HepG2 (cell line): ENCODE results near the gene RNU6-8. TPM values are rescaled to one million over a fixed set of nuclear protein-coding genes. Genes with fewer than 3 reads are reported as not detected.

ENCODE experiments used
- ARHGAP35 ChIP-seq: sonication (generic); formaldehyde crosslinking; IDR thresholded peaks from 2 replicates; pipeline ENCODE4 v1.9.0; 2022; ENCODE audit warnings: mild to moderate bottlenecking, inconsistent platforms, moderate library complexity, missing genetic modification reagents, borderline replicate concordance
- ATF1 ChIP-seq: IDR thresholded peaks from 2 replicates; pipeline ENCODE4 v1.6.1; 2016; ENCODE audit warnings: mild to moderate bottlenecking, control low read depth
- ETV6 ChIP-seq: sonication (generic); formaldehyde crosslinking; conservative IDR thresholded peaks from 2 replicates; pipeline ENCODE4 v1.4.0; 2020; ENCODE audit warnings: missing genetic modification reagents
- JDP2 ChIP-seq: sonication (generic); formaldehyde crosslinking; IDR thresholded peaks from 2 replicates; pipeline ENCODE4 v1.8.1; 2022; ENCODE audit warnings: missing genetic modification reagents, borderline replicate concordance
- KLF16 ChIP-seq, 2 experiments: sonication (generic) in 1 of 2; formaldehyde crosslinking in 1 of 2; IDR thresholded peaks; 2 replicates each; pipeline versions ENCODE4 v1.6.1 to v1.8.0; 2016 to 2023; ENCODE audit warnings: missing genetic modification reagents in 2 of 2, missing compliant biosample characterization in 1 of 2
- MIXL1 ChIP-seq: IDR thresholded peaks from 2 replicates; pipeline ENCODE4 v1.6.1; 2016
- MXD1 ChIP-seq: sonication (generic); formaldehyde crosslinking; IDR thresholded peaks from 2 replicates; pipeline ENCODE4 v1.4.0; 2020; ENCODE audit warnings: mild to moderate bottlenecking, missing genetic modification reagents
- PHF5A ChIP-seq: IDR thresholded peaks from one replicate; pipeline ENCODE4 v1.6.1; 2018; ENCODE audit warnings: low read depth, missing genetic modification reagents; ENCODE audit not compliant: unreplicated experiment
- REST ChIP-seq, 2 experiments: IDR thresholded peaks; 2 replicates each; pipeline ENCODE4 v1.6.1; 2011 to 2012; ENCODE audit warnings: low read length in 2 of 2, borderline replicate concordance in 1 of 2, low read depth in 1 of 2, mild to moderate bottlenecking in 1 of 2, moderate library complexity in 1 of 2
- RFXAP ChIP-seq: sonication (generic); formaldehyde crosslinking; IDR thresholded peaks from 2 replicates; pipeline ENCODE4 v1.4.0; 2020; ENCODE audit warnings: missing genetic modification reagents, borderline replicate concordance
- SP1 ChIP-seq, 2 experiments: fragments of 450-650 bp in 1 of 2; sonication (generic) in 1 of 2; formaldehyde crosslinking in 1 of 2; IDR thresholded peaks; 2 replicates each; pipeline versions ENCODE4 v1.4.0 to v1.6.1; 2016 to 2020; ENCODE audit warnings: missing genetic modification reagents in 1 of 2
- TSC22D2 ChIP-seq: sonication (generic); formaldehyde crosslinking; IDR thresholded peaks from 2 replicates; pipeline ENCODE4 v1.5.1; 2020; ENCODE audit warnings: missing genetic modification reagents, mild to moderate bottlenecking, borderline replicate concordance
- ZNF326 ChIP-seq: sonication (generic); formaldehyde crosslinking; IDR thresholded peaks from 2 replicates; pipeline ENCODE4 v1.4.0; 2020; ENCODE audit warnings: missing genetic modification reagents, borderline replicate concordance
- ZNF350 ChIP-seq: sonication (generic); formaldehyde crosslinking; IDR thresholded peaks from 2 replicates; pipeline ENCODE4 v1.4.0; 2020; ENCODE audit warnings: mild to moderate bottlenecking, low read depth, missing genetic modification reagents, borderline replicate concordance
- ZNF414 ChIP-seq: sonication (generic); formaldehyde crosslinking; IDR thresholded peaks from 2 replicates; pipeline ENCODE4 v1.5.0; 2020; ENCODE audit warnings: missing genetic modification reagents
- ZNF468 ChIP-seq: sonication (generic); formaldehyde crosslinking; IDR thresholded peaks from 2 replicates; pipeline ENCODE4 v1.8.0; 2022; ENCODE audit warnings: mild to moderate bottlenecking, moderate library complexity, missing genetic modification reagents
- ZNF616 ChIP-seq: sonication (generic); formaldehyde crosslinking; IDR thresholded peaks from 2 replicates; pipeline ENCODE4 v1.5.0; 2020; ENCODE audit warnings: low read depth, mild to moderate bottlenecking, missing genetic modification reagents
- polyA plus RNA-seq, 8 experiments: library from polyadenylated mRNA; depleted of rRNA in 3 of 8; stranded (reverse) in 7 of 8; unstranded in 1 of 8; fragments of >200 nt; fragmentation: Illumina TruSeq in 4 of 8; extraction: Trizol in 4 of 8; gene quantifications; 2 replicates each; pipeline versions ENCODE4 v1.2.1 to v1.2.3, GENCODE V29; 2011 to 2016; ENCODE audit warnings: low read depth in 4 of 8, missing spikeins in 1 of 8, mixed read lengths in 1 of 8; ENCODE audit not compliant: insufficient read depth in 1 of 8
- total RNA-seq, 5 experiments: library from RNA; depleted of rRNA; stranded (reverse); fragments of >200 nt; fragmentation: Illumina TruSeq; extraction: Trizol; gene quantifications; 2 replicates each; pipeline ENCODE4 v1.2.3, GENCODE V29; 2016; ENCODE audit warnings: low read depth in 1 of 5
- TF ChIP-seq, protein P1 (sequence below): sonication (generic); formaldehyde crosslinking; IDR thresholded peaks from 2 replicates; pipeline ENCODE4 v1.4.0; 2020; ENCODE audit warnings: missing genetic modification reagents, mild to moderate bottlenecking, borderline replicate concordance
- TF ChIP-seq, protein P2 (sequence below): sonication (generic); formaldehyde crosslinking; IDR thresholded peaks from 2 replicates; pipeline ENCODE4 v1.8.1; 2023; ENCODE audit warnings: mild to moderate bottlenecking, missing genetic modification reagents
- TF ChIP-seq, protein P3 (sequence below): sonication (generic); formaldehyde crosslinking; IDR thresholded peaks from 2 replicates; pipeline ENCODE4 v1.5.0; 2020; ENCODE audit warnings: missing genetic modification reagents

The RNU6-8 gene
- total and polyA plus RNA-seq, 2 of the 13 experiments (the other 11 are each of a cell fraction or from before 2014, with no cell fraction given): under 0.01 TPM; not detected in 1

- TF ChIP-seq KLF16 (CRISPR knock-in tag; IDR thresholded peaks at IDR 0.05): peak; percentile 56 to 82; a peak in 2 of 4 replicates
- no peak; the same call in 1 of the 2 replicates for TF ChIP-seq ATF1 (CRISPR knock-in tag)
- peak; percentile 98 for TF ChIP-seq ZNF414 (CRISPR knock-in tag)
- peak; percentile 73 for TF ChIP-seq TSC22D2
- peak; percentile 69 for TF ChIP-seq MIXL1 (CRISPR knock-in tag)
- TF ChIP-seq SP1 (IDR thresholded peaks at IDR 0.05): no peak
- peak; percentile 88 for TF ChIP-seq SP1 (CRISPR knock-in tag; IDR thresholded peaks at IDR 0.05)
- TF ChIP-seq JDP2 (CRISPR knock-in tag): no peak
- TF ChIP-seq, protein P1, sequence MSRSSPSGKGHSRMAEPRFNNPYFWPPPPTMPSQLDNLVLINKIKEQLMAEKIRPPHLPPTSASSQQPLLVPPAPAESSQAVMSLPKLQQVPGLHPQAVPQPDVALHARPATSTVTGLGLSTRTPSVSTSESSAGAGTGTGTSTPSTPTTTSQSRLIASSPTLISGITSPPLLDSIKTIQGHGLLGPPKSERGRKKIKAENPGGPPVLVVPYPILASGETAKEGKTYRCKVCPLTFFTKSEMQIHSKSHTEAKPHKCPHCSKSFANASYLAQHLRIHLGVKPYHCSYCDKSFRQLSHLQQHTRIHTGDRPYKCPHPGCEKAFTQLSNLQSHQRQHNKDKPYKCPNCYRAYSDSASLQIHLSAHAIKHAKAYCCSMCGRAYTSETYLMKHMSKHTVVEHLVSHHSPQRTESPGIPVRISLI (CRISPR knock-in tag): peak; percentile 52; the same call in 1 of the 2 replicates
- TF ChIP-seq ARHGAP35: peak; percentile 99
- TF ChIP-seq, protein P2, sequence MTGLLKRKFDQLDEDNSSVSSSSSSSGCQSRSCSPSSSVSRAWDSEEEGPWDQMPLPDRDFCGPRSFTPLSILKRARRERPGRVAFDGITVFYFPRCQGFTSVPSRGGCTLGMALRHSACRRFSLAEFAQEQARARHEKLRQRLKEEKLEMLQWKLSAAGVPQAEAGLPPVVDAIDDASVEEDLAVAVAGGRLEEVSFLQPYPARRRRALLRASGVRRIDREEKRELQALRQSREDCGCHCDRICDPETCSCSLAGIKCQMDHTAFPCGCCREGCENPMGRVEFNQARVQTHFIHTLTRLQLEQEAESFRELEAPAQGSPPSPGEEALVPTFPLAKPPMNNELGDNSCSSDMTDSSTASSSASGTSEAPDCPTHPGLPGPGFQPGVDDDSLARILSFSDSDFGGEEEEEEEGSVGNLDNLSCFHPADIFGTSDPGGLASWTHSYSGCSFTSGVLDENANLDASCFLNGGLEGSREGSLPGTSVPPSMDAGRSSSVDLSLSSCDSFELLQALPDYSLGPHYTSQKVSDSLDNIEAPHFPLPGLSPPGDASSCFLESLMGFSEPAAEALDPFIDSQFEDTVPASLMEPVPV (CRISPR knock-in tag): peak; percentile 55; the same call in 1 of the 2 replicates
- TF ChIP-seq ETV6 (CRISPR knock-in tag): peak; percentile 89
- TF ChIP-seq RFXAP: peak; percentile 96
- TF ChIP-seq REST (IDR thresholded peaks at IDR 0.05; ENCODE audit: borderline replicate concordance in 1 of 2, low read depth in 1 of 2, low read length in 2 of 2): peak in 1 of 2 experiments; percentile 90; a peak in 2 of 4 replicates
- TF ChIP-seq ZNF616 (CRISPR knock-in tag): peak; percentile 81; the same call in 1 of the 2 replicates
- peak; percentile 96 for TF ChIP-seq MXD1 (CRISPR knock-in tag)
- peak; percentile 68 for TF ChIP-seq PHF5A (CRISPR knock-in tag)
- peak; percentile 100 for TF ChIP-seq ZNF350 (CRISPR knock-in tag)
- TF ChIP-seq, protein P3, sequence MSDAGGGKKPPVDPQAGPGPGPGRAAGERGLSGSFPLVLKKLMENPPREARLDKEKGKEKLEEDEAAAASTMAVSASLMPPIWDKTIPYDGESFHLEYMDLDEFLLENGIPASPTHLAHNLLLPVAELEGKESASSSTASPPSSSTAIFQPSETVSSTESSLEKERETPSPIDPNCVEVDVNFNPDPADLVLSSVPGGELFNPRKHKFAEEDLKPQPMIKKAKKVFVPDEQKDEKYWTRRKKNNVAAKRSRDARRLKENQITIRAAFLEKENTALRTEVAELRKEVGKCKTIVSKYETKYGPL: peak; percentile 90; the same call in 1 of the 2 replicates
- TF ChIP-seq ZNF326 (CRISPR knock-in tag): peak; percentile 13; the same call in 1 of the 2 replicates
- no peak for TF ChIP-seq ZNF468 (CRISPR knock-in tag)
These were observed 1.8 kb downstream of the RNU6-8 start (continued) for GRCh38 chr14:32201193-32201815.
